Spleen (tissue), 7 donors: ENCODE measurements around the gene SPATA25.

Experiments used
- CTCF ChIP-seq, 11 experiments: fragments of 200-600 bp in 7 of 11; fragments of 450-650 bp in 4 of 11; sonication (generic) in 4 of 11; IDR thresholded peaks in 8 of 11; conservative IDR thresholded peaks in 3 of 11; 1 replicate in 7 of 11; 2 replicates in 4 of 11; pipeline versions ENCODE4 v1.4.0 to v1.8.0; 2016 to 2021; ENCODE audit warnings: antibody characterized with exemption in 11 of 11, inconsistent platforms in 4 of 11, mild to moderate bottlenecking in 1 of 11
- POLR2A ChIP-seq, 3 donors: fragments of 450-650 bp; IDR thresholded peaks; one replicate each; pipeline ENCODE4 v1.5.1; 2017; ENCODE audit warnings: antibody characterized with exemption in 3 of 3, mild to moderate bottlenecking in 1 of 3
- POLR2AphosphoS5 ChIP-seq, 3 donors: sonication (generic); formaldehyde crosslinking; IDR thresholded peaks; one replicate each; pipeline ENCODE4 v1.5.1; 2017; ENCODE audit warnings: antibody characterized with exemption in 3 of 3
- donor health status: DM: no; HTN: no; CAD: no; lungs with moderate emphysema.
- donor health status: DM: no; HTN: no; CAD: no.
- donor health status: DM: no; HTN: no; CAD: no.

- TF ChIP-seq CTCF (IDR thresholded peaks at IDR 0.05 in 8 of 11, conservative IDR thresholded peaks at IDR 0.05 in 3 of 11), result no peak
- peak; percentile 32 to 71 (median 55) for TF ChIP-seq POLR2AphosphoS5 (IDR thresholded peaks at IDR 0.05)
- TF ChIP-seq POLR2A (IDR thresholded peaks at IDR 0.05), result no peak
These were observed 14.8 kb upstream of the SPATA25 start for GRCh38 chr20:45902199-45902701.
